Measurements from ENCODE around the gene PARD3. TPM values are rescaled to one million over a fixed set of nuclear protein-coding genes. Genes with fewer than 3 reads are reported as not detected.

The PARD3 gene
- total RNA-seq, 6 experiments from 2014 or later = 19.1 to 27.8 (median 22.0) TPM

GRCh38 chr10:34587002-34587679, 228.0 kb downstream of the PARD3 start:
- H3K9me3 ChIP-seq = no peaks in the 10 kb centered on the region
- no peak for DNase-seq
- H3K4me1 ChIP-seq = peaks cover 0 to 19% (median 2%) of the 10 kb centered on the region in 4 donors
- no peaks in the 10 kb centered on the region for H3K36me3 ChIP-seq
- intact Hi-C loops (cut with DNase I) = no loop called here
- no peak overlapping the region for H3K27ac ChIP-seq
- TF ChIP-seq CTCF (IDR thresholded peaks at IDR 0.05) (no peak), POLR2A (IDR thresholded peaks at IDR 0.05) (no peak)
- WGBS (ENCODE audit: insufficient coverage, low coverage, low lambda C conversion rate, missing lambda C conversion rate) = 100% methylated on average over 4 of the region's 4 CpGs
- H3K27me3 ChIP-seq = no peaks in the 10 kb centered on the region
- H3K4me3 ChIP-seq = no peak overlapping the region
- ATAC-seq = no peak

GRCh38 chr10:34585422-34586112, 229.5 kb downstream of the PARD3 start:
- no peak for ATAC-seq
- intact Hi-C loops (cut with DNase I) = no loop called here
- 85% methylated on average over 2 of the region's 2 CpGs for WGBS (ENCODE audit: insufficient coverage, low coverage, low lambda C conversion rate, missing lambda C conversion rate)

GRCh38 chr10:34584164-34584563, 230.9 kb downstream of the PARD3 start:
- Histone ChIP-seq H3K4me1 (peaks cover 0 to 29% (median 2%) of the 10 kb centered on the region in 4 donors), H3K9me3 (no peaks in the 10 kb centered on the region), H3K4me3 (no peak overlapping the region), H3K27ac (peak overlapping the region in 1 of 3 donors; percentile 1), H3K27me3 (no peaks in the 10 kb centered on the region), H3K36me3 (no peaks in the 10 kb centered on the region)
- ATAC-seq = peak; percentile 65 to 86 (median 76)
- intact Hi-C loops (cut with DNase I) = no loop called here
- no peak for TF ChIP-seq POLR2A (IDR thresholded peaks at IDR 0.05)
- TF ChIP-seq CTCF (IDR thresholded peaks at IDR 0.05) = no peak
- DNase-seq = no peak

More at GRCh38 chr10:34585422-34586112, 229.5 kb downstream of the PARD3 start:
- Histone ChIP-seq H3K4me1 (peaks cover 0 to 23% (median 2%) of the 10 kb centered on the region in 4 donors), H3K4me3 (no peak overlapping the region), H3K27me3 (no peaks in the 10 kb centered on the region), H3K9me3 (no peaks in the 10 kb centered on the region), H3K27ac (no peak overlapping the region), H3K36me3 (no peaks in the 10 kb centered on the region)
- no peak for DNase-seq
- TF ChIP-seq POLR2A (IDR thresholded peaks at IDR 0.05) (no peak), CTCF (IDR thresholded peaks at IDR 0.05) (no peak)

- H3K9me3 ChIP-seq = no peaks in the 10 kb centered on the region
- 83% methylated on average over 6 of the region's 6 CpGs for WGBS (ENCODE audit: insufficient coverage, low coverage, low lambda C conversion rate, missing lambda C conversion rate)
- no peak overlapping the region for H3K4me3 ChIP-seq
- DNase-seq (no peak), ATAC-seq (no peak)
- peaks cover 0 to 29% (median 2%) of the 10 kb centered on the region in 4 donors for H3K4me1 ChIP-seq
- TF ChIP-seq POLR2A (IDR thresholded peaks at IDR 0.05) (no peak), CTCF (IDR thresholded peaks at IDR 0.05) (no peak)
- H3K36me3 ChIP-seq = no peaks in the 10 kb centered on the region
- H3K27me3 ChIP-seq = no peaks in the 10 kb centered on the region
- intact Hi-C loops (cut with DNase I) = no loop called here
- no peak overlapping the region for H3K27ac ChIP-seq
Measured at GRCh38 chr10:34581801-34582532, 233.1 kb downstream of the PARD3 start.
